ENCODE measurements around the gene CYSTM1.

DNA sequence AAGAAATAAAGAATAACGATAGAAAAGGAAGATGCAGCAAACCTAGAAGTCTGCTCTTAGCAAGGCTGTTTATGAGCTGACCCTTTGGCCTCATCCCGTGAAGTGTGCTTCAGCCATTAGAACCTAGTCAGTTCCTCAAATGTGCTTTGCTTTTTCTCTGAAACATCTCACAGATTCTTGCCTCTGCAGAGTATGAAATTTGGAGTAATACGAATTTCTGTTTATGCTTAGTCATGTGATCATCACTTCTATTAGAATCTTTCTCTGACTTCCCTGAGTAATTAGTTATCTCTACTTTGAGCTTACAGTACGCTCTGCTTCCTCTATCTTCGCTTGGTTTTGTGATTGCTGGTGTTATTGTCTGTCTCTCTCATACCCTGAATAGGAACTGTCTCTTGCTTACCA, 11.3 kb downstream of the CYSTM1 start:
- TF ChIP-seq, protein P1, sequence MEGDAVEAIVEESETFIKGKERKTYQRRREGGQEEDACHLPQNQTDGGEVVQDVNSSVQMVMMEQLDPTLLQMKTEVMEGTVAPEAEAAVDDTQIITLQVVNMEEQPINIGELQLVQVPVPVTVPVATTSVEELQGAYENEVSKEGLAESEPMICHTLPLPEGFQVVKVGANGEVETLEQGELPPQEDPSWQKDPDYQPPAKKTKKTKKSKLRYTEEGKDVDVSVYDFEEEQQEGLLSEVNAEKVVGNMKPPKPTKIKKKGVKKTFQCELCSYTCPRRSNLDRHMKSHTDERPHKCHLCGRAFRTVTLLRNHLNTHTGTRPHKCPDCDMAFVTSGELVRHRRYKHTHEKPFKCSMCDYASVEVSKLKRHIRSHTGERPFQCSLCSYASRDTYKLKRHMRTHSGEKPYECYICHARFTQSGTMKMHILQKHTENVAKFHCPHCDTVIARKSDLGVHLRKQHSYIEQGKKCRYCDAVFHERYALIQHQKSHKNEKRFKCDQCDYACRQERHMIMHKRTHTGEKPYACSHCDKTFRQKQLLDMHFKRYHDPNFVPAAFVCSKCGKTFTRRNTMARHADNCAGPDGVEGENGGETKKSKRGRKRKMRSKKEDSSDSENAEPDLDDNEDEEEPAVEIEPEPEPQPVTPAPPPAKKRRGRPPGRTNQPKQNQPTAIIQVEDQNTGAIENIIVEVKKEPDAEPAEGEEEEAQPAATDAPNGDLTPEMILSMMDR (IDR thresholded peaks at IDR 0.05; ENCODE audit: extremely low read depth in 1 of 2, insufficient read depth in 1 of 2, low read depth in 1 of 2, low read length in 2 of 2): no peak
- TF ChIP-seq EZH2 (IDR thresholded peaks at IDR 0.05; ENCODE audit: borderline replicate concordance, low read depth, low read length, severe bottlenecking): no peak
- TF ChIP-seq, protein P2, sequence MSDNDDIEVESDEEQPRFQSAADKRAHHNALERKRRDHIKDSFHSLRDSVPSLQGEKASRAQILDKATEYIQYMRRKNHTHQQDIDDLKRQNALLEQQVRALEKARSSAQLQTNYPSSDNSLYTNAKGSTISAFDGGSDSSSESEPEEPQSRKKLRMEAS (IDR thresholded peaks at IDR 0.05; ENCODE audit: insufficient read depth, insufficient read length): no peak
